ENCODE data around the gene RGS3. TPM values are rescaled to one million over a fixed set of nuclear protein-coding genes. Genes with fewer than 3 reads are reported as not detected.
A peak's percentile ranks its signal among the peaks of the same experiment; 100 is the strongest.

Gene RGS3
- total RNA-seq, 8 experiments from 2014 or later: 5.7 to 82.3 (median 50.6) TPM

- Histone ChIP-seq H3K4me1 (replicated peaks in 1 of 2) (peaks cover 20% of the 10 kb centered on the region in 2 donors), H3K27ac (no peak overlapping the region), H3K4me3 (no peak overlapping the region)
- 33 to 90% (median 85%) methylated on average over 1 to 4 of the region's 7 CpGs; no CpG with 5 or more reads in 1 of the 10 experiments for WGBS, 10 experiments
- ATAC-seq (replicated peaks in 6 of 8): no peak
- in situ Hi-C loops (cut with MboI; ENCODE audit: low pct_unique_long_range_greater_than_20kb in 2 of 9, low sequenced_read_pairs in 9 of 9, unreplicated experiment in 9 of 9): no loop called here
Measured at GRCh38 chr9:113529336-113530009, 65.9 kb downstream of the RGS3 start.

DNA sequence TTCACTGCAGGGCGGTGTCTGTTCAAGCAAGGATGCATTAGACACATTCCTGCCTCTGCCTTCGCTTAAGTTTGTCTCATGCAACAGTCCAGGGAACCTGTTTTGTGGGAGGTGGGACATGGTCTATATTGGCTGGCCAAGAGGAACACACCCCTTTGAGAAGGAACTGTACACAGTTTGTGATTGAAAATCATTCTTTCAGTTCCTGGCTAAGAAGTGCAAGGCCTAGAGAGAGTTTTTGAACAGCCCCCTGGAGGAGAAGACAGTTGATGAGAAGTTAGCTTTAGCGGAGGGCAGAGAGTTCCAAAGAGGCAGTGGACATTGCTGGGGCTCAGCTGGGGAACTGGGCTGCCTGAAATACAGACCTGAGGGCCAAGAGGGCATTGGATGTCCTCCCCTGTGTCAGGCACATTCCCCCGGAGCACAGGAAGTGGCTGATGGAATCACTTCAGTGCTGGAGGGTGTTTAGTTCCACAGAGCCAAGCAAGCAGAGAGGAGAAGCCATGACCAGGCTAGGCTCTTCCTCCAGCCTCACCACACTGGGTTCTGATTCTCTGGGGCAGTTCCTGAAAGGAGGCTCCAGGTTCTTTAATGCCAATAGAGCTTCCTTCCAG lies 66.6 kb downstream of the RGS3 start:
- WGBS, 10 experiments: 55 to 100% (median 82%) methylated on average over 1 to 4 of the region's 4 CpGs; no CpG with 5 or more reads in 2 of the 10 experiments

GRCh38 chr9:113530942-113531341 lies 67.4 kb downstream of the RGS3 start:
- ATAC-seq (replicated peaks in 6 of 8): no peak
- in situ Hi-C loops (cut with MboI; ENCODE audit: low pct_unique_long_range_greater_than_20kb in 2 of 9, low sequenced_read_pairs in 9 of 9, unreplicated experiment in 9 of 9): no loop called here
- Histone ChIP-seq H3K4me3 (no peak overlapping the region), H3K4me1 (replicated peaks in 1 of 2) (peaks cover 18% of the 10 kb centered on the region in 2 donors), H3K27ac (no peak overlapping the region)
- 80 to 83% methylated on average over 1 of the region's 1 CpG; no CpG with 5 or more reads in 8 of the 10 experiments for WGBS, 10 experiments

More for the DNA sequence above, 66.6 kb downstream of the RGS3 start:
- peaks cover 13 to 14% of the 10 kb centered on the region in 2 donors for H3K4me1 ChIP-seq (replicated peaks in 1 of 2)
- H3K4me3 ChIP-seq: no peak overlapping the region
- in situ Hi-C loops (cut with MboI; ENCODE audit: low pct_unique_long_range_greater_than_20kb in 2 of 9, low sequenced_read_pairs in 9 of 9, unreplicated experiment in 9 of 9): no loop called here
- ATAC-seq (replicated peaks in 6 of 8): peak in 1 of 8 experiments; percentile 23
- H3K27ac ChIP-seq: no peak overlapping the region

DNA sequence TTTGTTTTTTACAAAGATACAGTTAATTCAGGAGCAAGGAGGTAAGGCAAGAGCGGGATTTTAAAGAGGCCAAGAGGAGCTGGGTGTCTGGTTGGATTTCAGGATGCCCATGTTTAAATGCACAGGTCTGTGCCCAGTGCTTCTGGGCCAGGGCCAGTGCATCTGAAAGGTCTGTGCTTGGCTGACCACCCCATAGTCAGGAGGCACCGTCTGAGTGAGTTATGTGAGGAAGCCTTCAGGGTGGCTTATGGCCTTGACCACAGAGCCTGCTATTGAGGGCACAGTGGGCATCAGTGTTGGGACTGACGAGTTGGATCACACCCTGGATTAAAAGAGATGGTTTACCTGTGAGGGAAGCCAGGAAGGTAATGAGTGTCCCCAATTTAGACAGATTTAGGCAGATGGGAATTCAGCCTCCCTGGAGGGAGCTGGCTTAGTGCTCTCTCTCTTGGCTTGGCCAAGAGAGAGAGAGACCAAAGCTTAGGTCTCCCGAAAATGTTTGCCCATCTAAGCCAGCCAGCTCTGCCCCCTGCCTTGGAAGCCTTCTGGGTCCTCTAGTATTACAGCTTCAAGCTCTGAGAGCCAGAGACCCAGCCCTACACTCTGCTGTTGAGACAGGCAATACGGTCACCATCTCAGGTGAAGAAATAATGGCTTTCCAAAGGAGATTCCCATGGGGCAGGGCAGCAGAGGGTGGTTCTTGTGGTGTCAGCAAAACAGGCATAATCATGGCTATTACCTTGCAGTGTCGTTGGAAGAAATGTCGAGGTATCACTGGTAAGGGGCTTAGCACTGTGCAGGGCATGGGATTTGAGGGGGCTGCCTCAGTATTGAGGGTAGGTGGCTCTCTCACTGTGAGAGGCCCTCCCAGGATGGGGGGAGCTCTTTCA lies 68.6 kb downstream of the RGS3 start:
- no peak overlapping the region for H3K27ac ChIP-seq
- H3K4me1 ChIP-seq (replicated peaks in 1 of 2): peaks cover 23 to 26% of the 10 kb centered on the region in 2 donors
- H3K4me3 ChIP-seq: no peak overlapping the region
- 32 to 100% (median 90%) methylated on average over 2 to 5 of the region's 7 CpGs; no CpG with 5 or more reads in 3 of the 10 experiments for WGBS, 10 experiments
- no peak for ATAC-seq (replicated peaks in 6 of 8)
- in situ Hi-C loops (cut with MboI; ENCODE audit: low pct_unique_long_range_greater_than_20kb in 2 of 9, low sequenced_read_pairs in 9 of 9, unreplicated experiment in 9 of 9): no loop called here

DNA sequence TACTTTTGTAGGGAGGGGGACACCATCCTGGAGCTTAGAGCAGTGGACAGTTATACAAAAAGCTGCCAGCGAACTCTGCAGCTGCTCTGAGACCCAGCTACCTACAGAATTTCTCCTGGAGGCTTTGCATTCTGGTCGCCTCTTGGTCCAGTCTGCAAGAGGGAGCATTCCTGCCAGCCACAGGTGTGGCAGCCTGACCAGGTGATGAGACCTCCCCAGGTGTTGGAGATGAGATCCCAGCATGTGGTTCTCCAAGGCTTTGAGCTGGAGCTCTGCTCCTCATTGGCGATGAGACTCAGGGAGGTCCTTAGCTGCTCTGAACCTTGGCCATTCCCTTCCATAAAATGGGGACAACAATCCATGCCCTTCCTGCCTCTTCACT lies 69.3 kb downstream of the RGS3 start:
- WGBS, 10 experiments: 64 to 100% (median 90%) methylated on average over 1 to 3 of the region's 3 CpGs; no CpG with 5 or more reads in 6 of the 10 experiments
- H3K4me3 ChIP-seq: no peak overlapping the region
- no peak overlapping the region for H3K27ac ChIP-seq
- ATAC-seq (replicated peaks in 6 of 8): no peak
- in situ Hi-C loops (cut with MboI; ENCODE audit: low pct_unique_long_range_greater_than_20kb in 2 of 9, low sequenced_read_pairs in 9 of 9, unreplicated experiment in 9 of 9): no loop called here
- H3K4me1 ChIP-seq (replicated peaks in 1 of 2): peaks cover 20 to 24% of the 10 kb centered on the region in 2 donors

- no peak for ATAC-seq (replicated peaks in 6 of 8)
- 72 to 100% (median 96%) methylated on average over 1 to 7 of the region's 8 CpGs; no CpG with 5 or more reads in 3 of the 10 experiments for WGBS, 10 experiments
Measured at GRCh38 chr9:113533335-113534225, 70.1 kb downstream of the RGS3 start.

DNA sequence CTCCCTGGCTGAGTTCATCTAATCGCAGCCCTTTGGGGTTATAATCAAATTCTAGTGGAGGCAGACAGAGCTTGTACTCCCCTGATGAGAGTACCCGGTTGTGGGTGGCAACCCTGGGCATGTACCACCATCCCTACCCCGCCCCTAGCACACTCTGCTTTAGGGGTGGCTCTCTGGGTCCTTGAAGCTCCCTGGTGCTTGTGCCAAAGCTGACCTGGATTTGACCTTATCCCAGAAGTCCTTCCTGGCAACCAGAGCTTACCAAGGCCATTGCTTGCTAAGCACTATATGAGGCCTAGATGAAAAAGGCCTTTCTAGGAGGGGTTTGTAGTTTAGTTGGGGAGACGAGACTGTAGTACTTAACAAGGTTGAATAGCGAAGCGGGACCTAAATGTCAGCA lies 72.2 kb downstream of the RGS3 start:
- in situ Hi-C loops (cut with MboI; ENCODE audit: low pct_unique_long_range_greater_than_20kb in 2 of 9, low sequenced_read_pairs in 9 of 9, unreplicated experiment in 9 of 9): no loop called here
- peak overlapping the region; percentile 70 to 74 for H3K27ac ChIP-seq

More at GRCh38 chr9:113533335-113534225, 70.1 kb downstream of the RGS3 start:
- Histone ChIP-seq H3K4me3 (no peak overlapping the region), H3K4me1 (replicated peaks in 1 of 2) (peaks cover 20 to 24% of the 10 kb centered on the region in 2 donors), H3K27ac (no peak overlapping the region)
- in situ Hi-C loops (cut with MboI; ENCODE audit: low pct_unique_long_range_greater_than_20kb in 2 of 9, low sequenced_read_pairs in 9 of 9, unreplicated experiment in 9 of 9): no loop called here

GRCh38 chr9:113536166-113536482 lies 72.6 kb downstream of the RGS3 start:
- Histone ChIP-seq H3K4me1 (replicated peaks in 1 of 2) (peaks cover 33 to 37% of the 10 kb centered on the region in 2 donors), H3K4me3 (no peak overlapping the region), H3K27ac (peak overlapping the region; percentile 70 to 74)
- 20 to 73% (median 56%) methylated on average over 1 to 2 of the region's 6 CpGs; no CpG with 5 or more reads in 6 of the 10 experiments for WGBS, 10 experiments
- ATAC-seq (replicated peaks in 6 of 8): no peak
- in situ Hi-C loops (cut with MboI; ENCODE audit: low pct_unique_long_range_greater_than_20kb in 2 of 9, low sequenced_read_pairs in 9 of 9, unreplicated experiment in 9 of 9): no loop called here

More for the DNA sequence above, 72.2 kb downstream of the RGS3 start:
- 67 to 100% (median 87%) methylated on average over 1 to 5 of the region's 6 CpGs; no CpG with 5 or more reads in 4 of the 10 experiments for WGBS, 10 experiments
- Histone ChIP-seq H3K4me1 (replicated peaks in 1 of 2) (peaks cover 29 to 34% of the 10 kb centered on the region in 2 donors), H3K4me3 (no peak overlapping the region)
- ATAC-seq (replicated peaks in 6 of 8): no peak

GRCh38 chr9:113536483-113537228 lies 73.1 kb downstream of the RGS3 start:
- 36 to 100% (median 73%) methylated on average over 2 to 6 of the region's 21 CpGs; no CpG with 5 or more reads in 5 of the 10 experiments for WGBS, 10 experiments
- Histone ChIP-seq H3K27ac (peak overlapping the region; percentile 70 to 74), H3K4me3 (no peak overlapping the region), H3K4me1 (replicated peaks in 1 of 2) (peaks cover 38 to 43% of the 10 kb centered on the region in 2 donors)
- peak in 5 of 8 experiments; percentile 85 to 93 (median 91) for ATAC-seq (replicated peaks in 6 of 8)
- in situ Hi-C loops (cut with MboI; ENCODE audit: low pct_unique_long_range_greater_than_20kb in 2 of 9, low sequenced_read_pairs in 9 of 9, unreplicated experiment in 9 of 9): no loop called here

GRCh38 chr9:113537229-113537810 lies 73.8 kb downstream of the RGS3 start:
- H3K27ac ChIP-seq: no peak overlapping the region
- in situ Hi-C loops (cut with MboI; ENCODE audit: low pct_unique_long_range_greater_than_20kb in 2 of 9, low sequenced_read_pairs in 9 of 9, unreplicated experiment in 9 of 9): no loop called here
- 71 to 100% (median 92%) methylated on average over 1 to 6 of the region's 7 CpGs; no CpG with 5 or more reads in 2 of the 10 experiments for WGBS, 10 experiments
- H3K4me3 ChIP-seq: no peak overlapping the region
- peaks cover 45 to 49% of the 10 kb centered on the region in 2 donors for H3K4me1 ChIP-seq (replicated peaks in 1 of 2)
- ATAC-seq (replicated peaks in 6 of 8): no peak

- ATAC-seq (replicated peaks in 6 of 8): no peak
- Histone ChIP-seq H3K27ac (no peak overlapping the region), H3K4me1 (replicated peaks in 1 of 2) (peaks cover 53 to 58% of the 10 kb centered on the region in 2 donors), H3K4me3 (no peak overlapping the region)
- in situ Hi-C loops (cut with MboI; ENCODE audit: low pct_unique_long_range_greater_than_20kb in 2 of 9, low sequenced_read_pairs in 9 of 9, unreplicated experiment in 9 of 9): no loop called here
- WGBS, 10 experiments: 45 to 100% (median 71%) methylated on average over 2 to 4 of the region's 5 CpGs; no CpG with 5 or more reads in 6 of the 10 experiments
Measured at GRCh38 chr9:113538131-113538530, 74.6 kb downstream of the RGS3 start.
